CD14-positive monocyte (primary cell): ENCODE data around the gene UBA6. TPM values are rescaled to one million over a fixed set of nuclear protein-coding genes. Genes with fewer than 3 reads are reported as not detected.

Source experiments
- DNase-seq, 3 donors: peaks; one replicate each; pipeline ENCODE4 v3.0.0-alpha.2; 2011 to 2022
- H2AFZ ChIP-seq: 2 replicates; pipeline ENCODE4 v1.6.0; 2012; ENCODE audit warnings: mild to moderate bottlenecking, low read depth, low read length, inconsistent platforms; ENCODE audit not compliant: insufficient read depth, poor library complexity, severe bottlenecking
- H3K27ac ChIP-seq, 2 donors: 1 replicate in 1 of 2; 2 replicates in 1 of 2; pipeline ENCODE4 v1.5.1; 2012 to 2013; ENCODE audit warnings: low read length in 2 of 2, control low read depth in 1 of 2, inconsistent platforms in 1 of 2, low read depth in 1 of 2, mild to moderate bottlenecking in 1 of 2
- H3K27me3 ChIP-seq, 2 donors: one replicate each; pipeline versions ENCODE4 v1.6.0 to v1.6.1; 2011 to 2013; ENCODE audit warnings: low read length in 2 of 2; ENCODE audit not compliant: control insufficient read depth in 2 of 2, insufficient read depth in 2 of 2
- H3K36me3 ChIP-seq, 2 donors: replicated peaks in 1 of 2; 1 replicate in 1 of 2; 2 replicates in 1 of 2; pipeline versions ENCODE4 v1.5.1 to v1.6.1; 2012 to 2013; ENCODE audit warnings: low read length in 2 of 2, control low read depth in 1 of 2, inconsistent platforms in 1 of 2, mild to moderate bottlenecking in 1 of 2; ENCODE audit not compliant: insufficient read depth in 2 of 2, control insufficient read depth in 1 of 2
- H3K4me1 ChIP-seq, 2 donors: 1 replicate in 1 of 2; 2 replicates in 1 of 2; pipeline versions ENCODE4 v1.5.1 to v1.6.1; 2012 to 2013; ENCODE audit warnings: low read length in 2 of 2, control low read depth in 1 of 2, inconsistent platforms in 1 of 2, mild to moderate bottlenecking in 1 of 2, moderate library complexity in 1 of 2; ENCODE audit not compliant: insufficient read depth in 2 of 2, control insufficient read depth in 1 of 2
- H3K4me2 ChIP-seq: replicated peaks from 2 replicates; pipeline ENCODE3; 2012; ENCODE audit warnings: low read length, moderate library complexity, mild to moderate bottlenecking; ENCODE audit not compliant: poor library complexity, severe bottlenecking; ENCODE audit errors: extremely low read depth
- H3K4me3 ChIP-seq, 3 experiments: fragments of 200-600 bp in 1 of 3; sonication (generic) in 1 of 3; replicated peaks in 1 of 3; 1 replicate in 2 of 3; 2 replicates in 1 of 3; pipeline ENCODE4 v1.5.1; 2011 to 2013; ENCODE audit warnings: low read length in 3 of 3, mild to moderate bottlenecking in 3 of 3, control low read depth in 2 of 3, low read depth in 2 of 3, inconsistent platforms in 1 of 3, moderate library complexity in 1 of 3
- H3K79me2 ChIP-seq: 2 replicates; pipeline ENCODE4 v1.6.0; 2012; ENCODE audit warnings: mild to moderate bottlenecking, control low read depth, inconsistent platforms, low read length, moderate library complexity; ENCODE audit not compliant: insufficient read depth
- H3K9ac ChIP-seq: 2 replicates; pipeline ENCODE4 v1.6.0; 2017; ENCODE audit warnings: low read length, mild to moderate bottlenecking; ENCODE audit not compliant: insufficient read depth, poor library complexity, severe bottlenecking
- H3K9me3 ChIP-seq, 2 donors: replicated peaks in 1 of 2; 1 replicate in 1 of 2; 2 replicates in 1 of 2; pipeline versions ENCODE4 v1.5.1 to v1.6.1; 2012 to 2013; ENCODE audit warnings: low read length in 2 of 2, control low read depth in 1 of 2; ENCODE audit not compliant: control insufficient read depth in 1 of 2, insufficient read depth in 1 of 2
- H4K20me1 ChIP-seq: 2 replicates; pipeline ENCODE4 v1.6.0; 2012; ENCODE audit warnings: mild to moderate bottlenecking, low read length, control low read depth, moderate library complexity; ENCODE audit not compliant: insufficient read depth
- H3K27ac Mint-ChIP-seq, 7 donors: one replicate each; pipeline ENCODE4 v1.8.0; 2020; ENCODE audit warnings: mild to moderate bottlenecking in 7 of 7, mixed read lengths in 7 of 7, moderate library complexity in 6 of 7, inconsistent platforms in 2 of 7
- H3K27me3 Mint-ChIP-seq, 3 donors: one replicate each; pipeline ENCODE4 v1.8.0; 2021 to 2022; ENCODE audit warnings: low read depth in 3 of 3, mild to moderate bottlenecking in 3 of 3, mixed read lengths in 3 of 3, moderate library complexity in 3 of 3, inconsistent platforms in 1 of 3
- H3K36me3 Mint-ChIP-seq, 2 donors: one replicate each; pipeline ENCODE4 v1.8.0; 2020; ENCODE audit warnings: mixed read lengths in 2 of 2, inconsistent platforms in 1 of 2, mild to moderate bottlenecking in 1 of 2
- H3K4me1 Mint-ChIP-seq: one replicate; pipeline ENCODE4 v1.8.0; 2020; ENCODE audit warnings: mild to moderate bottlenecking, mixed read lengths
- H3K4me3 Mint-ChIP-seq, 2 donors: one replicate each; pipeline ENCODE4 v1.8.0; 2020; ENCODE audit warnings: mild to moderate bottlenecking in 2 of 2, mixed read lengths in 2 of 2, moderate library complexity in 1 of 2
- H3K9me3 Mint-ChIP-seq, 7 donors: one replicate each; pipeline ENCODE4 v1.8.0; 2020 to 2022; ENCODE audit warnings: mixed read lengths in 7 of 7, mild to moderate bottlenecking in 6 of 7, moderate library complexity in 6 of 7, inconsistent platforms in 2 of 7
- WGBS: methylation state at CpG from one replicate; pipeline ENCODE4 v1.1.5; 2013; ENCODE audit warnings: missing lambda C conversion rate; ENCODE audit not compliant: insufficient coverage; 5-methylcytosine and 5-hydroxymethylcytosine counted together
- intact Hi-C, 2 donors: fragments of 100-400 bp; cut with micrococcal nuclease; formaldehyde crosslinking; loops; one replicate each; pipeline versions ENCODE4 v1.15.0 to v1.15.1; 2023
- polyA plus RNA-seq, 3 donors: library from polyadenylated mRNA; depleted of rRNA in 1 of 3; unstranded in 2 of 3; stranded (reverse) in 1 of 3; fragments of 300-500 nt in 2 of 3; fragments of >200 nt in 1 of 3; fragmentation: Illumina TruSeq in 2 of 3; gene quantifications; 1 replicate in 2 of 3; 2 replicates in 1 of 3; pipeline ENCODE4 v1.2.3, GENCODE V29; 2012 to 2021
- TF ChIP-seq, protein P1 (sequence below): fragments of 200-600 bp; IDR thresholded peaks from one replicate; pipeline ENCODE4 v1.8.0; 2022; ENCODE audit warnings: antibody characterized with exemption, mild to moderate bottlenecking

UBA6 gene
- polyA plus RNA-seq, 3 donors = 8.4 to 22.0 (median 21.0) TPM

- Histone ChIP-seq H3K79me2 (peaks cover 32% of the 10 kb centered on the region), H3K4me2 (no peak overlapping the region), H3K4me3 (no peak overlapping the region), H3K9me3 (peaks cover 8 to 10% of the 10 kb centered on the region in 2 donors), H3K36me3 (no peaks in the 10 kb centered on the region), H2AFZ (no peak overlapping the region), H3K9ac (no peak overlapping the region), H3K27ac (no peak overlapping the region), H3K27me3 (no peaks in the 10 kb centered on the region), H3K4me1 (peaks cover 11 to 15% of the 10 kb centered on the region in 2 donors), H4K20me1 (no peaks in the 10 kb centered on the region)
- no CpG with 5 or more reads among the region's 2 CpGs for WGBS
- no peak for DNase-seq
- Mint-ChIP-seq H3K9me3 (peaks cover 6 to 27% (median 18%) of the 10 kb centered on the region in 7 donors), H3K27me3 (no peaks in the 10 kb centered on the region), H3K4me1 (peaks cover 9% of the 10 kb centered on the region), H3K4me3 (no peak overlapping the region), H3K36me3 (peaks cover 11 to 18% of the 10 kb centered on the region in 2 donors), H3K27ac (no peak overlapping the region)
- intact Hi-C loops = no loop called here
- TF ChIP-seq, protein P1, sequence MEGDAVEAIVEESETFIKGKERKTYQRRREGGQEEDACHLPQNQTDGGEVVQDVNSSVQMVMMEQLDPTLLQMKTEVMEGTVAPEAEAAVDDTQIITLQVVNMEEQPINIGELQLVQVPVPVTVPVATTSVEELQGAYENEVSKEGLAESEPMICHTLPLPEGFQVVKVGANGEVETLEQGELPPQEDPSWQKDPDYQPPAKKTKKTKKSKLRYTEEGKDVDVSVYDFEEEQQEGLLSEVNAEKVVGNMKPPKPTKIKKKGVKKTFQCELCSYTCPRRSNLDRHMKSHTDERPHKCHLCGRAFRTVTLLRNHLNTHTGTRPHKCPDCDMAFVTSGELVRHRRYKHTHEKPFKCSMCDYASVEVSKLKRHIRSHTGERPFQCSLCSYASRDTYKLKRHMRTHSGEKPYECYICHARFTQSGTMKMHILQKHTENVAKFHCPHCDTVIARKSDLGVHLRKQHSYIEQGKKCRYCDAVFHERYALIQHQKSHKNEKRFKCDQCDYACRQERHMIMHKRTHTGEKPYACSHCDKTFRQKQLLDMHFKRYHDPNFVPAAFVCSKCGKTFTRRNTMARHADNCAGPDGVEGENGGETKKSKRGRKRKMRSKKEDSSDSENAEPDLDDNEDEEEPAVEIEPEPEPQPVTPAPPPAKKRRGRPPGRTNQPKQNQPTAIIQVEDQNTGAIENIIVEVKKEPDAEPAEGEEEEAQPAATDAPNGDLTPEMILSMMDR = no peak
Measured at GRCh38 chr4:67704843-67705242, 3.9 kb upstream of the UBA6 start.

- H3K9me3 ChIP-seq = peaks cover 3 to 5% of the 10 kb centered on the region in 2 donors
- H3K79me2 ChIP-seq = peaks cover 52% of the 10 kb centered on the region
- no peak for DNase-seq
- no peaks in the 10 kb centered on the region for H3K36me3 ChIP-seq
- Mint-ChIP-seq H3K27me3 (no peaks in the 10 kb centered on the region), H3K27ac (no peak overlapping the region), H3K4me1 (peaks cover 24% of the 10 kb centered on the region), H3K9me3 (peaks cover 0 to 12% (median 9%) of the 10 kb centered on the region in 7 donors), H3K4me3 (no peak overlapping the region), H3K36me3 (peaks cover 7 to 17% of the 10 kb centered on the region in 2 donors)
- no CpG with 5 or more reads among the region's 2 CpGs for WGBS
- peak overlapping the region; percentile 75 for H2AFZ ChIP-seq
- peak overlapping the region in 1 of 2 donors; percentile 96 for H3K27ac ChIP-seq
- no peaks in the 10 kb centered on the region for H3K27me3 ChIP-seq
- no peak overlapping the region for H3K4me3 ChIP-seq
- H3K9ac ChIP-seq = no peak overlapping the region
- peaks cover 7% of the 10 kb centered on the region for H4K20me1 ChIP-seq
- H3K4me1 ChIP-seq = peaks cover 17 to 21% of the 10 kb centered on the region in 2 donors
- TF ChIP-seq, protein P1 = no peak
- no peak overlapping the region for H3K4me2 ChIP-seq
- intact Hi-C loops = no loop called here
Measured at GRCh38 chr4:67702166-67702565, 1.2 kb upstream of the UBA6 start.
